Pancreas (tissue), 10 donors: ENCODE measurements around the gene ANXA11. TPM values are rescaled to one million over a fixed set of nuclear protein-coding genes. Genes with fewer than 3 reads are reported as not detected.

ENCODE experiments used
- ATAC-seq, 4 donors: fragments of 200-7000 bp; cut with Tn5 transposase; one replicate each; pipeline versions ENCODE4 v1.8.0 to v1.9.1; 2020; ENCODE audit warnings: mild to moderate bottlenecking in 4 of 4, moderate library complexity in 4 of 4
- DNase-seq, 6 donors: peaks; one replicate each; pipeline ENCODE4 v3.0.0-alpha.2; 2020
- FAIRE-seq: peaks from 2 replicates; lab custom pipeline; 2012; peaks lifted over from hg19 to GRCh38; lab: Jason Lieb, UNC
- H3K27ac ChIP-seq, 4 donors: fragments of 200-600 bp; sonication (generic); 1 replicate in 3 of 4; 2 replicates in 1 of 4; pipeline versions ENCODE4 v1.5.0 to v1.8.0; 2020
- H3K27me3 ChIP-seq, 4 donors: fragments of 200-600 bp; one replicate each; pipeline ENCODE4 v1.8.0; 2021
- H3K36me3 ChIP-seq, 3 donors: fragments of 200-600 bp; sonication (generic) in 1 of 3; one replicate each; pipeline versions ENCODE4 v1.5.0 to v1.8.0; 2020 to 2021
- H3K4me1 ChIP-seq, 3 donors: fragments of 200-600 bp; one replicate each; pipeline ENCODE4 v1.8.0; 2021
- H3K4me3 ChIP-seq, 4 donors: fragments of 200-600 bp; sonication (generic) in 2 of 4; one replicate each; pipeline versions ENCODE4 v1.5.0 to v1.8.0; 2020 to 2021
- H3K9me3 ChIP-seq, 4 donors: fragments of 200-600 bp; one replicate each; pipeline ENCODE4 v1.8.0; 2021
- WGBS, 2 donors: extraction: QIAGEN DNeasy Blood & Tissue Kit; methylation state at CpG; one replicate each; pipeline ENCODE4 v1.1.7; 2013; 5-methylcytosine and 5-hydroxymethylcytosine counted together
- intact Hi-C, 3 donors: fragments of 100-400 bp; cut with DNase I; formaldehyde crosslinking; loops; one replicate each; pipeline versions ENCODE4 v1.11.1 to v1.14.2; 2022
- polyA plus RNA-seq, 2 donors: library from polyadenylated mRNA; stranded (reverse); fragments of 200-250 nt; gene quantifications; one replicate each; pipeline ENCODE4 v1.2.3, GENCODE V29; 2013
- total RNA-seq, 6 donors: library from RNA; stranded (reverse); fragmentation: NEBNext Ultra II Directional in 4 of 6; extraction: Animal tissue kit (Norgen Biotek cat#: 25700) in 4 of 6; gene quantifications; one replicate each; pipeline versions ENCODE4 v1.2.1 to v1.2.4, GENCODE V29; 2021 to 2023
- TF ChIP-seq, protein P1 (sequence below), 4 donors: fragments of 200-600 bp; sonication (generic) in 3 of 4; IDR thresholded peaks; one replicate each; pipeline versions ENCODE4 v1.5.0 to v1.8.0; 2021; ENCODE audit warnings: antibody characterized with exemption in 4 of 4
- donor health status: healthy with polysubstance abuse.
- donor health status: DM: no; HTN: no; CAD: no; lungs with moderate emphysema.
- donor health status: DM: no; HTN: no; CAD: no.
- donor health status: control.
- donor health status: control.
- donor health status: Bipolar disorder and iron deficiency.
- donor health status: DM: yes; HTN: yes; CAD: no.
- donor health status: DM: no; HTN: no; CAD: no.
- donor health status: DM: no; HTN: no; CAD: no.
- donor health status: DM: yes; HTN: yes; CAD: no.

The ANXA11 gene
- total and polyA plus RNA-seq, 8 donors, result 74.0 to 193 (median 112) TPM

- TF ChIP-seq, protein P1, sequence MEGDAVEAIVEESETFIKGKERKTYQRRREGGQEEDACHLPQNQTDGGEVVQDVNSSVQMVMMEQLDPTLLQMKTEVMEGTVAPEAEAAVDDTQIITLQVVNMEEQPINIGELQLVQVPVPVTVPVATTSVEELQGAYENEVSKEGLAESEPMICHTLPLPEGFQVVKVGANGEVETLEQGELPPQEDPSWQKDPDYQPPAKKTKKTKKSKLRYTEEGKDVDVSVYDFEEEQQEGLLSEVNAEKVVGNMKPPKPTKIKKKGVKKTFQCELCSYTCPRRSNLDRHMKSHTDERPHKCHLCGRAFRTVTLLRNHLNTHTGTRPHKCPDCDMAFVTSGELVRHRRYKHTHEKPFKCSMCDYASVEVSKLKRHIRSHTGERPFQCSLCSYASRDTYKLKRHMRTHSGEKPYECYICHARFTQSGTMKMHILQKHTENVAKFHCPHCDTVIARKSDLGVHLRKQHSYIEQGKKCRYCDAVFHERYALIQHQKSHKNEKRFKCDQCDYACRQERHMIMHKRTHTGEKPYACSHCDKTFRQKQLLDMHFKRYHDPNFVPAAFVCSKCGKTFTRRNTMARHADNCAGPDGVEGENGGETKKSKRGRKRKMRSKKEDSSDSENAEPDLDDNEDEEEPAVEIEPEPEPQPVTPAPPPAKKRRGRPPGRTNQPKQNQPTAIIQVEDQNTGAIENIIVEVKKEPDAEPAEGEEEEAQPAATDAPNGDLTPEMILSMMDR (IDR thresholded peaks at IDR 0.05), result no peak
- H3K36me3 ChIP-seq, result peaks cover 7 to 47% (median 27%) of the 10 kb centered on the region in 3 donors
- no peak overlapping the region for H3K4me3 ChIP-seq
- no peak overlapping the region for H3K27ac ChIP-seq
- H3K9me3 ChIP-seq, result no peaks in the 10 kb centered on the region
- WGBS, 2 donors, result 88 to 92% methylated on average over 28 of the region's 28 CpGs
- intact Hi-C loops, result no loop called here
- peaks cover 0 to 3% (median 0%) of the 10 kb centered on the region in 3 donors for H3K4me1 ChIP-seq
- no peaks in the 10 kb centered on the region for H3K27me3 ChIP-seq
- ATAC-seq, result no peak
- peak in 1 of 6 donors; percentile 65 for DNase-seq
- FAIRE-seq, result no peak
Measured at GRCh38 chr10:80166581-80167470, 38.5 kb downstream of the ANXA11 start.

- 86 to 87% methylated on average over 7 of the region's 7 CpGs for WGBS, 2 donors
- intact Hi-C loops, result no loop called here
- TF ChIP-seq, protein P1 (IDR thresholded peaks at IDR 0.05), result no peak
- Histone ChIP-seq H3K4me3 (no peak overlapping the region), H3K36me3 (peaks cover 9 to 53% (median 28%) of the 10 kb centered on the region in 3 donors), H3K27me3 (no peaks in the 10 kb centered on the region), H3K27ac (no peak overlapping the region), H3K4me1 (peaks cover 0 to 3% (median 0%) of the 10 kb centered on the region in 3 donors), H3K9me3 (no peaks in the 10 kb centered on the region)
- peak in 1 of 6 donors; percentile 16 for DNase-seq
- peak in 1 of 4 donors; percentile 23 for ATAC-seq
- no peak for FAIRE-seq
Measured at GRCh38 chr10:80165173-80165572, 40.2 kb downstream of the ANXA11 start.

- Histone ChIP-seq H3K4me3 (no peak overlapping the region), H3K27me3 (no peaks in the 10 kb centered on the region), H3K9me3 (no peaks in the 10 kb centered on the region), H3K4me1 (peaks cover 0 to 3% (median 0%) of the 10 kb centered on the region in 3 donors), H3K27ac (no peak overlapping the region), H3K36me3 (peaks cover 9 to 53% (median 28%) of the 10 kb centered on the region in 3 donors)
- TF ChIP-seq, protein P1 (IDR thresholded peaks at IDR 0.05), result no peak
- 91 to 94% methylated on average over 7 of the region's 7 CpGs for WGBS, 2 donors
- ATAC-seq (no peak), DNase-seq (no peak), FAIRE-seq (no peak)
- intact Hi-C loops, result no loop called here
Measured at GRCh38 chr10:80164596-80164995, 40.7 kb downstream of the ANXA11 start.

DNA sequence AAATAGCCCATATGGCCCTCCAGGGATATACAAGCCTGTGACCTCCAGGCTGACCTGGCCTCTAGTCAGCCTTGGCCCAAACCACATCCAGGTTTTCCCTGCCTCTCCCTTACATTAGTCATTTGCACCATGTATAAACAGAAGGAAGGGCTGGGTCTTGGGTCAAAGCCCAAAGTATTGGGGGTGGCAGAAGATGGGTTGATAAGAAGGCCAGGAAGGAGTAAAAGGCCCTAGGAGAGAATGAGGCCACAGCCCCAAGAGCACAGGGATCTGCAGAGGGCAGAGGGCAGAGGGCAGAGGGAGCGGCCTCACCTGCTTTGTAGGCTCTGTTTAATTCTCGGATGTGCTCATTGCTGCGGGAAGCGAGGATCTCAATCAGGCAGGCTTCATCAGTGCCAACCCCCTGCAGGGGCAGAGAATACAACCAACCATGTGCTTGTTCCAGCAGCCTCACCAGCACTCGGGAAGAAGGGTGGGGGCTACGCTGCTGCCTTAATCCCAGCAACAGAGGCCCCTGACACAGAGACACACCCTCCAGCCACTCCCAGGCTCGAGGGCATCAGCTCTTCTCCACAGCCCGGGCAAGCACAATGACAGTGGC is 41.5 kb downstream of the ANXA11 start:
- Histone ChIP-seq H3K4me3 (no peak overlapping the region), H3K4me1 (peaks cover 0 to 3% (median 0%) of the 10 kb centered on the region in 3 donors), H3K36me3 (peaks cover 9 to 55% (median 28%) of the 10 kb centered on the region in 3 donors), H3K9me3 (no peaks in the 10 kb centered on the region), H3K27me3 (no peaks in the 10 kb centered on the region), H3K27ac (no peak overlapping the region)
- 85 to 94% methylated on average over 8 of the region's 8 CpGs for WGBS, 2 donors
- no peak for DNase-seq
- TF ChIP-seq, protein P1 (IDR thresholded peaks at IDR 0.05), result no peak
- peak in 1 of 4 donors; percentile 32 for ATAC-seq
- intact Hi-C loops, result no loop called here
- no peak for FAIRE-seq
